Measurements from ENCODE around the gene CEP85L.

CEP85L gene

GRCh38 chr6:118621799-118622470, 29.5 kb downstream of the CEP85L start:
- DNase-seq (ENCODE audit: low read depth) = no peak

- DNase-seq (ENCODE audit: low read depth) = no peak
Observed at GRCh38 chr6:118620202-118620601, 31.2 kb downstream of the CEP85L start.

- DNase-seq (ENCODE audit: low read depth) = no peak
Observed at GRCh38 chr6:118618676-118619377, 32.6 kb downstream of the CEP85L start.

- DNase-seq (ENCODE audit: low read depth) = no peak
Observed at GRCh38 chr6:118617417-118617816, 34.0 kb downstream of the CEP85L start.

- no peak for DNase-seq (ENCODE audit: low read depth)
Observed at GRCh38 chr6:118611334-118611733, 40.1 kb downstream of the CEP85L start.

GRCh38 chr6:118606858-118607257, 44.5 kb downstream of the CEP85L start:
- no peak for DNase-seq (ENCODE audit: low read depth)

GRCh38 chr6:118606268-118606667, 45.1 kb downstream of the CEP85L start:
- no peak for DNase-seq (ENCODE audit: low read depth)

GRCh38 chr6:118603372-118603771, 48.0 kb downstream of the CEP85L start:
- no peak for DNase-seq (ENCODE audit: low read depth)

- DNase-seq (ENCODE audit: low read depth) = no peak
Observed at GRCh38 chr6:118602300-118602699, 49.1 kb downstream of the CEP85L start.

- no peak for DNase-seq (ENCODE audit: low read depth)
Observed at GRCh38 chr6:118598324-118598723, 53.1 kb downstream of the CEP85L start.

- DNase-seq (ENCODE audit: low read depth) = no peak
Observed at GRCh38 chr6:118597636-118598035, 53.8 kb downstream of the CEP85L start.

GRCh38 chr6:118596774-118597320, 54.5 kb downstream of the CEP85L start:
- DNase-seq (ENCODE audit: low read depth) = no peak

GRCh38 chr6:118594877-118595276, 56.5 kb downstream of the CEP85L start:
- DNase-seq (ENCODE audit: low read depth) = no peak

- no peak for DNase-seq (ENCODE audit: low read depth)
Observed at GRCh38 chr6:118591897-118592296, 59.5 kb downstream of the CEP85L start.

- DNase-seq (ENCODE audit: low read depth) = no peak
Observed at GRCh38 chr6:118589649-118590365, 61.6 kb downstream of the CEP85L start.

GRCh38 chr6:118589186-118589585, 62.2 kb downstream of the CEP85L start:
- no peak for DNase-seq (ENCODE audit: low read depth)

GRCh38 chr6:118588626-118589025, 62.8 kb downstream of the CEP85L start:
- DNase-seq (ENCODE audit: low read depth) = no peak

- no peak for DNase-seq (ENCODE audit: low read depth)
Observed at GRCh38 chr6:118586746-118587485, 64.5 kb downstream of the CEP85L start.

GRCh38 chr6:118584911-118585310, 66.5 kb downstream of the CEP85L start:
- no peak for DNase-seq (ENCODE audit: low read depth)

GRCh38 chr6:118581489-118581959, 69.9 kb downstream of the CEP85L start:
- DNase-seq (ENCODE audit: low read depth) = peak; percentile 45

- DNase-seq (ENCODE audit: low read depth) = peak; percentile 66
Observed at GRCh38 chr6:118580585-118581419, 70.6 kb downstream of the CEP85L start.
